GM18873 (cell line): ENCODE results near the gene LSAMP.
"Not testable (repeated sequence)": the region's sequence is repeated elsewhere in the genome, so short reads cannot be mapped to it uniquely, and the experiment has no call there.

Experiments
- ATAC-seq: cut with Tn5 transposase; IDR thresholded peaks from one replicate; pipeline ENCODE4 v1.9.1; 2021; ENCODE audit warnings: mild to moderate bottlenecking, moderate library complexity, moderate number of reproducible peaks; ENCODE audit not compliant: unreplicated experiment, low FRiP score

Gene LSAMP

DNA sequence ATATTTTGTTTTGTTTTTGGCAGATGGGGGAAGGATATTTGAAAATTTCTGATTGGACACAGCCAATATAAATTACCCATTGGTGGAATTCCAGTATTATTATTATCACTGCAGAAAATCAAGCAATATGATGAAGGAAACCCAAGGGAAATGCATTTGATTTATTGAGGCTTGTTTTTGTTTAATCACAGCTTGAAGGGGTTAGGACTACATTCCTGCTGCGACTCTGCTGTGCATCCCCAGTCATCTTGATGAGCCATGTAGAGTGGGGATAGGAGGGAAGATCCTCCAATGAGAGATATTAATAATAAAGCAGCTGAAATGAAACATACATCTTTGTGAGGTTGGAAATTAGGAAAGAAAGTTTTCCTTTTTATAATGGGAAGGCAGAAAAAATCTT lies 613.4 kb downstream of the LSAMP start:
- no peak for ATAC-seq

DNA sequence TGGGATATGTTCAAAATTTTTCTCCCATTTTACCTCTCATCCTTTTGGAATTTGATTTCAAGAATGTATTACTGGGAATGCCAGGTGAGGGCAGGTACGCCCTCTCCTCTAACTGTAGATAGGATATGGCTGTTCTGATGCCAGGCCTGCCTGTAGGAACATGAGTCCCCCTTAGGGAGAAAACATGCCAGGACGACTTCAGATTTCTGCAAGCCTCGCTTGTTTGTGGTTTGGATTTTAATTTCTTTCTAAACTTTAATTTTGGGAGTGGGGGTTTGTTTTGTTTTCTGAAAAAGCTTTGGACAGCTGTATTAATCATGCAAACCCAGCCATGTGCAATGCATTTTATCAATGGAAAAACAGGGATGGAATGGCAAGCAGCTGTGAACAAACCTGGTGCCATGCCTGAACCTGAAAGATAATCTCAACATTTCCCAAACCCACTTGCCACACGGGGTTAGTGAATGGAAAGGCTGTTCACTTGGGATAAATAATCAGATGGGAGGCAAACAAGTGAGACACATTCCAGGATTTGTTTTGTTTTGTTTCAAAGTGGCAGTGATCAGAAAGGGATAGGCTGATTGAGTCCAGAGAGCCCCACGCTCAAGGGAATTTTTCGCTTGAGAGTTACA lies 614.4 kb downstream of the LSAMP start:
- no peak for ATAC-seq

DNA sequence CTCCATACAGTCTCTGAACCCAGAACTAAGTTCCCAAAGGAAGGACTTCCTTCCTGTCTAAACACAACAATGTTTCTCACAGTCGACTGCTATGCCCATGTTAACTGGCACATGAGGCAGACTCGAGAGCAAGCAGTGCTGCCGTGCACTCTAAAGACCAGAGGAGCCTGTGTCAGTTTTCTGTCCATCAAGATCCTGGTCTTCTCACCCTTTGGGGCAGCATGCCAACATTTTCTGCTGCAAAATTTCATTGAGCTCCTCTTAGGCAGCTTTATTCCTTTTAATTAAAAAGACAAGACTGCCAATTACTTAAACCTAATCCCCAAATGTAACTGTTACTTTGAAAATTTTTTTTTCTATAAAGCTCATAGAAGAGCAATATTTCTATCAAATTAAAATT lies 616.9 kb downstream of the LSAMP start:
- ATAC-seq = no peak

DNA sequence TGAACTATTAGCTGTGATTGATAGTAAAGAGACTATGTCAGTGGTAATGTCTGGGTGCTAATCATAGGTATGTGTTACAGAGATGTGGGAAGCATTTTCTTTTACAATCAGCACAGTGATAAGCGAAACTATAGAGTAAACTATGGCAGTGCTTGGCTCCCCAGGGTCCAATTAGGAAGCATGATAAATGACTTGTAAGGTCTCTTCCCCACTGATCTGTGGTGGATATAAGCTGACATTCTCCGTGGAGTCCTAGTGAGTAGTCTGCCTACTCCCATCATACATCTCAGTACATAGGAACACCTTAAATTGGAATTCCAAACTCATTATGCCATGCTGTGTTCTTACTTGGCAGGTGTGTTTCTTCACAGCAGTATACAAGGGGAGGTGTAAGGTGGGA lies 617.8 kb downstream of the LSAMP start:
- no peak for ATAC-seq

DNA sequence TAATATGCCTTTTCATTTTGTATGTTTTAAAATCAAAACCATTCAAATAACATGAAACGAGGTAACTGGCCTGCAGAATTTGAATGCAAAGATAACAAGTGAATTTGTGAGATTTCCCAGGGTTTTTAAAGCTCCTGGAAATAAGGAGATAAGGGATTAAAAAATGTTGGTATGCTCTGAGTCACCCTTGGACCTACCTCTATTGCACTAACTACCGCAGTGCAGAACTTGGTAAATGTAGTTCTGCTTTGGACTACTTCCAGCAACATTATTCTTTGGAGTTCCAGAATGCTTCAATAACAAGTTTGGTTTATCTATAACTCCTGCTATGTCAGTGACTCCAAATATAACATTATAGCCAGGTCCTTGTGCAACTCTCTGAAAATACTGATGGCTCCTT lies 620.2 kb downstream of the LSAMP start:
- no peak for ATAC-seq

DNA sequence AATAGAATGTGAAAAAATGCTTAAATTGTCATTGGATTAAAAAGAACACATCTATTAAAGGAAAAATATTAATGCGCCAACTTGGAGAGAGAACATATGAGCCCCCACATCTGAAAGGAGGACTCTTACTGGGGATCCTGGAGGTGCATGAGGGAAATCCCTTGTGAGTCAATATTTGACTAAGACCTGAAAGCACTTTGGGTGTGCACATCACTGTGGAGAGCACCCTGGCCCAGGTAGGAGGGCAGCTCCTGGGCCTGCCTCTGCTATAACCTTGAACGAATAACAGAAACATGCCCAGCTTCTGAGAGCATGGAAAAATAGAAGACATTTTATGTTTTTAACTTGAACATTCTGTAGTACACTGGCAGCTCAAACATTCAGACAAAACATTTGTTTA lies 622.2 kb downstream of the LSAMP start:
- no peak for ATAC-seq

DNA sequence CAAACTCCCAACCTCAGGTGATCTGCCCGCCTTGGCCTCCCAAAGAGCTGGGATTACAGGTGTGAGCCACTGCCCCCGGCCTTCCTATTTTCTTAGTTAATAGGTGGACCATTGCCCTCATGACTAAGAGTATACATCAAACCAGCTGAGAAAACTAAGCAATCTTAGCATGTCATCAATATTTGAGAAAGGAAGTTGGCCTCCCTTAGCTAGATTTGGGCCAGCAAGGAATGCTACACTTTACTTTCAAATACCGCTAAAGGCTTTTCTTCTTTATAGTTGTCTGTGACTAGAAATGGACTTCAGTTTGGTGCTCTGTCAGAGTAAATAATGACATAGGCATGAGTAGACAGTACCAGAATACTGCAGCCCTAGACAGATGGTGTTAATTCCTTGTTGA lies 622.7 kb downstream of the LSAMP start:
- no peak for ATAC-seq

DNA sequence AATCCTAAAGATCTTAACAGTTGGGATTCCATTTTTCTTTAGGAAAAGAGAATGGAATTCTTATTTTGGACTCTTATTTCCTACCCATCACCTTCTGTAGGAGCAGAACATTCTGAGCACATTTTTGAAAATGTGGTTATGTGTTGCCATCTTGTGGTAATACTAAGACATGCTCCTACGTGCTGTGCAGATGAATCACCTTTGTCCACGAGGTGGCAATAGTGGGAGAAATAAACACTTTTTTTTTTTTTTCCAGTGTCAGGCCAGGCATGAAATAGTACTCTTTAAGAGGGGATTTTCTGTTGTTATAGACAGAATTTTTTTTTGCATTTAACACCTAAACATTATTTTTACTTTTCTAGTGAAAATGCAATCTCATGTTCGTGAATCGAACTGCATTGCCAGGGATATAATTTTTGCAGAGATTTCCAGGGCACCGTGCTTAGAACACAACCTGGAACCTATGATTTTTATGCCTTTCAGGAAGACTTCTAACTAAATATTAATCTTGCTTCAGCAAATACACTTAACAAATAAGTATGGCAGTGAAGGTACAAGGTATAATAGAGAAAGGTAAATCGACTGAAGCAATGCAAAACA lies 625.4 kb downstream of the LSAMP start:
- ATAC-seq = peak; percentile 93

DNA sequence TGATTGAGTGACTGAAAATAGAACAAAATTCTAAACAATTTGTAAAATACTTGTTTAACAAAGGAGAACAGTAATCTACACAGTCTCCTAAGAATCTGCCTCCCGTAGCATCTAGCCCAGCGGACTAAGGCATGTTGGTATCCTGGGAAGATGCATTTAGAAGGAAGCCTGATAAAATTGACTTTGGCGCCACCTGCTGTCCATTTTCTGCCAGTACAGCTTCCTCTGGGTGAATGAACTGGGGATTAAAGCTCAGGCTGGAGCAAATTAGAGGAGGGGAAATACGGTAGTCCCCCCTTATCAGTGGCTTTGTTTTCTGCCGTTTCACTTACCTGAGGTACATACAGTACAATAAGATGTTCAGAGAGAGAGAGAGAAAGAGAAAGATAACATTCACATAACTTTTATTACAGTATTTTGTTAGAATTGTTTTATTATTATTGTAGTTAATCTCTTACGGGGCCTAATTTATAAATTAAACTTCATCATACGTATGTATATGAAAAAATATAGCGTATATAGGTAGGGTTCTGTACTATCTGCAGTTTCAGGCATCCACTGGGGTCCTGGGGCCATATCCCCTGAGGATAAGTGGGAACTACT lies 630.4 kb downstream of the LSAMP start:
- no peak for ATAC-seq

DNA sequence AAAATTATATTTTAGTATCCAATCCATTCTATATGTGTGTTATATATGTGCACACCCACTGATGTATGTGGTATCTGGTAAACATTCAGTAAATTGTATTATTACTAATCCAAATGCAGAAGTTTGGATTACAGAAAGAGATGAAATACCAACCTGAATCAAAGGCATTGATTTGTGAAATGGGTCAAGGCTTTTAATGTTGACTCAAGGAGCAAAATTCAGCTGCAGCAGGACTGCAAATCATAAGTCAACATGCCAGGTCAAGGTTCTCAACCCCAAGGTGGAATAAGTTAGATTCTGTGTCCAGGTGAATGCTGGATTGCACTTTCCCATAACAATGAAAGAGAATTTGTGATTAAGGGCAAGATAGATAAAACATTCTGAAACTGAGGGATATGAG lies 631.3 kb downstream of the LSAMP start:
- ATAC-seq = no peak

DNA sequence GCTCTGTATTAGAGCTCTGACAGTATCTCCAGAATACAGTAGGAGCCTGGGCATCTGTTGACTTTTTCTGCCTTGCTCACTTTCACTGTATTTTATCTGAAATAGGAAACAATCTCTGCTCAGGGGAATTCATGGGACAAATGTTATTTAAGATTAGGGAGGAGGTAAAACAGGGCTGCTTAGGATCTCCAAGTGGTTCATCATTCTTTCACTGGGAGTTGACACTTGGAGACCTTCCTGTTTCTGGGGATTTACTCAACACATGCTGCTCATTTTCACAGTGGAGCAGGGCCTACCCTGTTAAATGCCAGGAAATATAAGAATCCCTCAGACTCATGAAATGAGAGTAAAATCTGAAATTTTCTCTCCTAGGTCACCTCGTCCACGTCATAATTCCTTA lies 636.5 kb downstream of the LSAMP start:
- no peak for ATAC-seq

DNA sequence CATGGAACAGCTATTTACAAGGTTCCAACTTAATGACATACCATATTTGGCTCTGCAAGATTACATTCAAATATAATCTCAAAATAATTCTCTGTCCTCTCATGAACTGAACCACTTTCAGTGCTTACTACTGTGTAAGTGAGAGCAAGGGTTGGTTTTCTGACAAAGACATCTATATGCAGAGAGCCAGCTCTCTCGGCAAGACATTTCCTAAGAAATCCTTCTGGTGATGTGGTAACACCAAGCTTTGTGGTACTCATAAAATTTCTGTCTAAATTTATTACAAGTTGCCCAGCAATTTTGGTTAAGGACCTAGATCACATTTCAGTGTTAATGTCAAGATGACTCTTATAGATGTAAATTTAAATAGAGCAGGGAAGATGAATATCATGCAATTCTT lies 637.0 kb downstream of the LSAMP start:
- ATAC-seq = no peak

DNA sequence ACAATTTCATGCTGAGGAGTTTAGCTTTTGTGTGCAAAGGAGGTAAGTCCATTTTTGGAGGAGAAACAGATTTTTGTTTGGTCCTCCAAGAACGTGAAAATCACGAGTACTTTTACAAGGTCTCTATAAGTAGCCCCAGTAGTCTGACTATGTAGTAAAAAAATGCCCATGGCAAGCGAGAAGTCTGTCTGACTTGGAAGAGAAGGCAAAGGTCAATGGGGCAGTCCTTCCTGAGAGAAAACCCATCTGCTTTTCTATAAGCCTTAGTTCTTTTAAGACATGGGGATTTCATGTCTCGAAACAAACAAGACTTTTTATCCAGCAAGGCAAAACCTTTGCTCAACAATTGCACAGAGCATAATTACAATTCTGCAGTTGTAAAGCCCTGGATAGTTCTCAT lies 638.8 kb downstream of the LSAMP start:
- ATAC-seq = no peak

DNA sequence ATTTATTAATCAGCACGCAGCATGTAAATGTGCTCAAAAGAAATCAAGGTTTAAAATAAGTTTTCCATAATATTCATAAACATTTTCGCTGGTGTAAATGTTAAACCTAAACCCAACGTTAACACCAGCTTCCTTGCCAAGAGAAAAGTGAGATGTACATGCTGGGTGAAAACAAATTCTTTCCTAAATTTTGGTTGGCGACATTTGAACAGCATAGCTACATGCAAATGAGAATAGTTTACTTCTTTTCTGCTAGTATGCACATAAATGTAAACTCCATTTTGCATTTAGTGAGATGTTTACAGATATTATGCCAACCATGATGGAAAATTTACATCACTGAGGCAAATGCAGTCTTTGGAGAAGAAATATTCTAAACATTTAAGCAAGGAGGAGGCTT lies 639.8 kb downstream of the LSAMP start:
- no peak for ATAC-seq

DNA sequence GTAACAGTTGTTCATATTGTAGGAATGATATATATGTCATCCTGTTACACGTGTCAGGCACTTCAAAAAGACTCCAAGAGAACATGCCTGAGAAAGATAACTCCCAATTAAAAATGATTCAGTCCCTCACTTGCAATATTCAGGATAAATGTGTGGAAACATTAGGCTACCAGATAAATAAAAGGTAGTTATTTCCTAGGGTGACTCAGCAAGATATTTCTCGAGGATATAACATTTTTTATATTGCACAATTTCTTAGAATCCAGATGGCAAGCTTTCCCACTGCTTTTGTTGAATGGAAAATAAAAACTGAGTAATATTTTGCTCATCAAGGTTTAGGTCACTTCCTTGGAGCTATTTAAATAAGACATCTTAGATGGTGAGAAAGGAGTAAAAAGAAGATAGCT lies 640.6 kb downstream of the LSAMP start:
- ATAC-seq = no peak

DNA sequence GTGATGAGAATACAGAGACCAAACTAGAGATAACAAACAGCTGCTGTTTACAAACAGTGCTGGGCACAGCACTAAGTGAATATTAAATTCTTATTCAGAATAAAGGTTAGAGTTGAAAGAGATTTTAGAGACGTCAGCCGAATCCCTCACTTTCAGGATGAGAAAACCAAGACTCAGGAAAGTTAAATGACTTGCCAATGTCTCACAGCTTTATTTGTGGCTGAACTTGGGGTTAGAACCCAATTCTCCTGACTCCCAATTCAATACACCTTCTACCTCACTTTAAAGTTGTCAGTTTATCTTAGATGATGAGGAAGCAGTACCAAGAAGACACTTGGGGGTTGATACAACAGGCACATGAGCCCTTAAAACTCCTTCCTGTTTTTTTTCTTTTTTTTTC lies 641.1 kb downstream of the LSAMP start:
- ATAC-seq = no peak

DNA sequence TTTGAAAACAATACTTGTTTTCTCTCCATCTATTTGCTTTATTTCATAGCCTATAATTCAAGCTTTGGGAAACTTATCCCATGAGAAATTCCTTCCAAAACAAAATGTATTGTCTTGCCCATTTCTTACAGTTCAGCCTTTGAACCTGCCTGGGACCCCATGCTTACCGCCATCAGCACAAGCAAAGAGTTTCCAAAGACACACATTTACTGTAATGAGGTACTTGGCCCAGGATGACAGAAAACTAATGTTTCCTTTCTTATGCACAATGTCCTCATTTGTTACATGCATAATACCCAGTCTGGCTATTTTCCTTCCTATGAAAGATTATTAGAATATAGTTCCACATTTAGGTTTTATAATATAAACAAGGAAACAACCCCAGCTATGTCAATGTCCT lies 641.6 kb downstream of the LSAMP start:
- no peak for ATAC-seq

DNA sequence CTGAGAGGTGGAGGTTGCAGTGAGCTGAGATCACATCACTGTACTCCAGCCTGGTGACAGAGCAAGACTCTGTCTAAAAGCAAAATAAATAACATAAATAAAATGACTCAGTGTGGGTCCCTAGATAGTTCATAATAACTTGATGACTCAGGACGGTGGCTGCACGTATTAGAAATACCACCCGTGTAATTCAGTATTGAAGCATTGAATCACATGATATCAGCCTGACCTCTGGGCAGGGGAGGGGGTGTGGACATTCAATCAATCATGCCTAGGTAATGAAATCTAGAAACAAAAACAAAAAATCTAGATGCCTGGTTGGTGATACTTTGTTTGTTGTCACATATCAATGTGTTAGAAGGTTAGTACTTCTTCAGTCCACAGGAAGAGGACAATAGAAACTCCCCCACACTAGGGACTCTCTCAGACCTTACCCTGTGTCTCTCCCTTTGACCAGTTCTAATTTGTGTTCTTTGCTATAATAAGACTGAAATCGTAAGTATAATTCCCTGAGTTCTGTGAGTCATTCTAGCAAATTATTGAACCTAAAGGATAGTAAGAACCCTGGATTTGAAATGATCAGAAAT lies 644.7 kb downstream of the LSAMP start:
- ATAC-seq = no peak

DNA sequence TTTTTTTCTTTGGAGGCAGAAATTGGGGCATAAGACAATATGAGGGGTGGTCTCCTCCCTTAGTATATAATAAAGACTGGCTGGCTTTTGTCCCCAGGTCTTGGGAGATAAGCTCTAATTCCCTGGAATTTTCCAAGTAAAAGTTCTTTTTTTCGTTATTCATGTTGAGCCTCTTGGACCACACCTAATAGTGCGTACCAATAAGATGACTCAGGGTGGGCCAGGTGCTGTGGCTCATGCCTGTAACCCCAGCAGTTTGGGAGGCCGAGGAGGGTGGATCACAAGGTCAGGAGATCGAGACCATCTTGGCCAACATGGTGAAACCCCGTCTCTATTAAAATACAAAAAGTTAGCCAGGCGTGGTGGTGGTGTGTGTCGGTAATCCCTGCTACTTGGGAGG lies 645.2 kb downstream of the LSAMP start:
- not testable (repeated sequence) for ATAC-seq

DNA sequence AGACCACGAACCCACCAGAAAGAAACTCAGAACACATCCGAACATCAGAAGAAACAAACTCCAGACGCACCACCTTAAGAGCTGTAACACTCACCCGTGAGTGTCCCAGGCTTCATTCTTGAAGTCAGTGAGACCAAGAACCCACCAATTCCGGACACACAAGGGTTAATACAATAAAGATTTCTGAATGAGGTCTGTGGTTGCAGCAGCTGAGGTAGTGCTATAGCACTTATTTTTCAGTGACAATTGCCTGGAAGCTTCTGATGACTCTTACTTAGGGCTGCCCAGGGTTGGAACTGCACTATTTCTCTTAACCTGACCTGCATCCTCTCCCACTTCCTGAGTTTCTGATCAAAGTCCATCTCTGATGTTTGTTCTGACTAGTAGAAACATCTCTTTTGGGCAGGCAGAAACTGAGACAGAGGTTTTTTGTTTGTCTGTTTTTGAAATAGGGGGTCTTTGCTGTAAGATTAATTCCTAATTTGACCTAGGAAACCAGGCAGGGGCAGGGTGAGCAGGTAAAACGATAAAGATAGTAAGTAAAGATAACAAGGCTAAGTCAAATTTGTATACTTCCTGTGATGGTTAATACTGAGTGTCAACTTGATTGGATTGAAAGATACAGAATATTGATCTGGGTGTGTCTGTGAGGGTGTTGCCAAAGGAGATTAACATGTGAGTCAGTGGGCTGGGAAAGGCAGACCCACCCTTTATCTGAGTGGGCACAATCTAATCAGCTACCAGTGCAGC lies 652.9 kb downstream of the LSAMP start:
- no peak for ATAC-seq
